ENCODE measurements around the gene KLHL18.

DNA sequence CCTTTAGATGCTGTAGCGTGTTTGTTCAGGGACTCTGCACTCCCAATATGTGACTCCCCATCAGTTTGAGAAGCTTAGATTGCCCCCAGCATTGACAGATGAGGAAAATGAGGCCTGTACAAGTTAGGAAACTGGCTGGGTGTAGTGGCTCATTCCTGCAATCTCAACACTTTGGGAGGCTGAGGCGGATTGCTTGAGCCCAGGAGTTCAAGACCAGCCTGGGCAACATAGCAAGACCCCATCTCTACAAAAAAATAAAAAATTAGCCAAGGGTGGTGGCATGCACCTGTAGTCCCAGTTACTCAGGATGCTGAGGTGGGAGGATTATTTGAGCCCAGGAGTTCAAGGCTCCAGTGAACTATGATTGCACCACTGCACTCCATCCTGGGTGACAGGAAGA is 84.1 kb downstream of the KLHL18 start:
- TF ChIP-seq POLR2A (IDR thresholded peaks at IDR 0.05; ENCODE audit: low read length) (no peak), GATA1 (IDR thresholded peaks at IDR 0.05; ENCODE audit: low read depth, low read length) (no peak)
